ENCODE measurements around the gene TMEM89.
A peak's percentile ranks its signal among the peaks of the same experiment; 100 is the strongest.

Gene TMEM89

GRCh38 chr3:48661501-48662144, 40.1 kb upstream of the TMEM89 start:
- peak; percentile 61 for DNase-seq (ENCODE audit: low read depth)
- no peak for TF ChIP-seq CTCF (IDR thresholded peaks at IDR 0.05; ENCODE audit: insufficient read depth, low read depth, low read length, missing control alignments)
- peak overlapping the region; percentile 33 for H3K4me3 ChIP-seq (ENCODE audit: low read length)

- no peak overlapping the region for H3K4me3 ChIP-seq (ENCODE audit: low read length)
- no peak for TF ChIP-seq CTCF (IDR thresholded peaks at IDR 0.05; ENCODE audit: insufficient read depth, low read depth, low read length, missing control alignments)
- no peak for DNase-seq (ENCODE audit: low read depth)
Measured at GRCh38 chr3:48660800-48661400, 39.3 kb upstream of the TMEM89 start.

GRCh38 chr3:48656841-48657281, 35.3 kb upstream of the TMEM89 start:
- TF ChIP-seq CTCF (IDR thresholded peaks at IDR 0.05; ENCODE audit: insufficient read depth, low read depth, low read length, missing control alignments) = no peak
- H3K4me3 ChIP-seq (ENCODE audit: low read length) = peak overlapping the region; percentile 38
- DNase-seq (ENCODE audit: low read depth) = no peak

GRCh38 chr3:48656061-48656840, 34.7 kb upstream of the TMEM89 start:
- peak overlapping the region; percentile 38 for H3K4me3 ChIP-seq (ENCODE audit: low read length)
- peak; percentile 31 for TF ChIP-seq CTCF (IDR thresholded peaks at IDR 0.05; ENCODE audit: insufficient read depth, low read depth, low read length, missing control alignments)
- peak; percentile 91 for DNase-seq (ENCODE audit: low read depth)

- H3K4me3 ChIP-seq (ENCODE audit: low read length) = no peak overlapping the region
- DNase-seq (ENCODE audit: low read depth) = no peak
- TF ChIP-seq CTCF (IDR thresholded peaks at IDR 0.05; ENCODE audit: insufficient read depth, low read depth, low read length, missing control alignments) = no peak
Measured at GRCh38 chr3:48655606-48656005, 34.0 kb upstream of the TMEM89 start.

GRCh38 chr3:48655063-48655462, 33.5 kb upstream of the TMEM89 start:
- TF ChIP-seq CTCF (IDR thresholded peaks at IDR 0.05; ENCODE audit: insufficient read depth, low read depth, low read length, missing control alignments) = no peak
- DNase-seq (ENCODE audit: low read depth) = no peak
- H3K4me3 ChIP-seq (ENCODE audit: low read length) = no peak overlapping the region
